ENCODE results near the gene NECTIN1.

The NECTIN1 gene

GRCh38 chr11:119772641-119773415 lies 43.8 kb upstream of the NECTIN1 start:
- H3K4me3 ChIP-seq (ENCODE audit: low read depth, low read length): no peak overlapping the region
- TF ChIP-seq CTCF (IDR thresholded peaks at IDR 0.05; ENCODE audit: low read depth, low read length): no peak

GRCh38 chr11:119772076-119772475 lies 43.1 kb upstream of the NECTIN1 start:
- no peak for TF ChIP-seq CTCF (IDR thresholded peaks at IDR 0.05; ENCODE audit: low read depth, low read length)
- no peak overlapping the region for H3K4me3 ChIP-seq (ENCODE audit: low read depth, low read length)

DNA sequence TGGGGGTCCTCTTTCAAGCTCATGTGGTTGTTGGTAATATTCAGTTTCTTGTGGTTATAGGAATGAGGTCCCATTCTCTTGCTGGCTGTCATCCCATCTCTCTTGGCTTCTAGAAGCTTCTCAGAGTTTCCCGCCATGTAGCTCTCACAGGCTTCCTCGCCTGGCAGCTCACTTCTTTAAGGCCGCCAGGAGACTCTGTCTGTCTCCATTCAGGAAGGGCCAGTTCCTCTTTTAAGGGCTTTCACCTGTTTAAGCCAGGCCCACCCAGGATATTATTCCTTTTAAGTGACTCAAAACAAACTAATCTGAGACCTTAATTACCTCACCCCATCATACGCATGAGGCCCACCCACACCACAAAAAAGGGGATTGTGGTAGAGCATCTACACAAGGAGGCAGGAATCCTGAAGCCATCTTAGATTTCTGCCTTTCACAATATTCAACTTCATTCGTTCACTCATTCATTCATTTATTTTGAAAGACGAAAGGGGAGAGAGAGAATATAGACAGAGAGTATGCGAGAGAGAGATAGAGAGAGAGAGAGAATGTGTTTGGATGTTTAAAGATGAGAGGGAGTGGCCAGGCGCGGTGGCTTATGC lies 42.3 kb upstream of the NECTIN1 start:
- no peak overlapping the region for H3K4me3 ChIP-seq (ENCODE audit: low read depth, low read length)

DNA sequence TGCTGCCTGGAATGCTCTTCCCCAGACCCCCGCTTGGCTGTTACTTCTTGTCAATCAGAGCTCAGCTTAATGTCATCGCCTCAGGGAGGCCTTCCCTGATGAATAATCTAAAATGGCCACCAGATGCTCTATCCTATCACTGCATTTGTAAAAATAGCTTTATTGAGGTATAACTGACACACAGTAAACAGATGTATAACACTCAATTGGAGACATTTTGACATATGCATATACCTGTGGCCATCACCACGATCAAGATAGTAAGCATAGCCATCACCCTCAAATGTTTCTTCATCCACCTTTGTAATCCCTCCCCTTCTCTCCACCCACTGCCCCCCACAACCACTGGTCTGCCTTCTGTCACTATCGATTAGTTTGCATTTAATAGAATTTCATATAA lies 36.6 kb upstream of the NECTIN1 start:
- H3K4me3 ChIP-seq (ENCODE audit: low read depth, low read length): no peak overlapping the region
- no peak for TF ChIP-seq CTCF (IDR thresholded peaks at IDR 0.05; ENCODE audit: low read depth, low read length)

More for the DNA sequence above, 42.3 kb upstream of the NECTIN1 start:
- TF ChIP-seq CTCF (IDR thresholded peaks at IDR 0.05; ENCODE audit: low read depth, low read length): no peak

DNA sequence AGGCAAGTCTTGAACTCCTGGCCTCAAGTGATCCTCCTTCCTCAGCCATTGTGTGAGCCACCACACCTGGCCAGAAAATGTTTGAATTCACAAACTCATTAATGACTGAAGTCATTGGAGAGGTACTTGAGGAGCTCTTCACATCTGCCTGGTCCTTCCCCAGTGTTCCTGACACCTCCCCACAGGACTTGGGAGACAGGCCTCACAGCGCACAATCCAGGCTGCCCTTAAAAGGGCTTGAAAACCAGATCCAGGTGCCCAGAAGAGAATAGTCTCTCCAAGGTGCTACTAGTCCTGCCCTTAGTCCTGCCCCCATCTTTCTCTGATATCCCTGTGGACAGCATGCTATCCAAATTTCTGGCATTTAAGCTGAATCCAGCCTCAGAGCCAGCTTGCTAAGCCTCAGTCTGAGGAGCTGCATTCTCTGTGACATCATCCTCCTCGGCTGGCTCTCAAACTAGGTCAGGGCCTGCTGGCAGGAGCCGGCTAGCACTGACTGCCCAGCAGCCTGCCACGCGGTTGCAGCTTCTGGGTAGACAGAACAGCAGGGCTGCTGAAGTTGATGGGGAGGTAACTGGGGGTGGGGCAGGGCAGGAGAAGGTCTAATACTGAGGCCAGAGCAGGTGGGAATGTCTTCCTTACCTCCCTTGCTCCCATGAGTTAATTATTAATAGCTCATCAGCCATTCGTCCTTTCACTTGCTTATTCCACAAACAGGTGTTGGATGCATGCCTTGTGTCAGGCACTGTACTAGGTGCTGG lies 35.3 kb upstream of the NECTIN1 start:
- H3K4me3 ChIP-seq (ENCODE audit: low read depth, low read length): no peak overlapping the region
- TF ChIP-seq CTCF (IDR thresholded peaks at IDR 0.05; ENCODE audit: low read depth, low read length): no peak

GRCh38 chr11:119763071-119763728 lies 34.2 kb upstream of the NECTIN1 start:
- H3K4me3 ChIP-seq (ENCODE audit: low read depth, low read length): no peak overlapping the region
- TF ChIP-seq CTCF (IDR thresholded peaks at IDR 0.05; ENCODE audit: low read depth, low read length): no peak
